ENCODE data around the gene GPC6.

GPC6 gene

GRCh38 chr13:93505104-93505952 is 278.7 kb downstream of the GPC6 start:
- no peak for TF ChIP-seq ZNF274 (IDR thresholded peaks at IDR 0.05; ENCODE audit: low read depth, low read length)
- H3K4me3 ChIP-seq (ENCODE audit: low read length) = no peak overlapping the region

- no peak overlapping the region for H3K4me3 ChIP-seq (ENCODE audit: low read length)
- TF ChIP-seq ZNF274 (IDR thresholded peaks at IDR 0.05; ENCODE audit: low read depth, low read length) = no peak
These were observed 284.4 kb downstream of the GPC6 start for GRCh38 chr13:93511011-93511410.

- no peak for TF ChIP-seq ZNF274 (IDR thresholded peaks at IDR 0.05; ENCODE audit: low read depth, low read length)
- no peak overlapping the region for H3K4me3 ChIP-seq (ENCODE audit: low read length)
These were observed 288.7 kb downstream of the GPC6 start for GRCh38 chr13:93515267-93515666.

- TF ChIP-seq ZNF274 (IDR thresholded peaks at IDR 0.05; ENCODE audit: low read depth, low read length) = no peak
These were observed 291.1 kb downstream of the GPC6 start for GRCh38 chr13:93517658-93518057.

GRCh38 chr13:93521307-93521706 is 294.7 kb downstream of the GPC6 start:
- no peak for TF ChIP-seq ZNF274 (IDR thresholded peaks at IDR 0.05; ENCODE audit: low read depth, low read length)
- H3K4me3 ChIP-seq (ENCODE audit: low read length) = no peak overlapping the region

More at GRCh38 chr13:93517658-93518057, 291.1 kb downstream of the GPC6 start:
- no peak overlapping the region for H3K4me3 ChIP-seq (ENCODE audit: low read length)

- no peak overlapping the region for H3K4me3 ChIP-seq (ENCODE audit: low read length)
- no peak for TF ChIP-seq ZNF274 (IDR thresholded peaks at IDR 0.05; ENCODE audit: low read depth, low read length)
These were observed 295.9 kb downstream of the GPC6 start for GRCh38 chr13:93522501-93522900.

GRCh38 chr13:93525087-93525486 is 298.5 kb downstream of the GPC6 start:
- no peak overlapping the region for H3K4me3 ChIP-seq (ENCODE audit: low read length)
- no peak for TF ChIP-seq ZNF274 (IDR thresholded peaks at IDR 0.05; ENCODE audit: low read depth, low read length)

- no peak for TF ChIP-seq ZNF274 (IDR thresholded peaks at IDR 0.05; ENCODE audit: low read depth, low read length)
- H3K4me3 ChIP-seq (ENCODE audit: low read length) = no peak overlapping the region
These were observed 301.2 kb downstream of the GPC6 start for GRCh38 chr13:93527748-93528297.

GRCh38 chr13:93529961-93530360 is 303.4 kb downstream of the GPC6 start:
- TF ChIP-seq ZNF274 (IDR thresholded peaks at IDR 0.05; ENCODE audit: low read depth, low read length) = no peak
- no peak overlapping the region for H3K4me3 ChIP-seq (ENCODE audit: low read length)

- TF ChIP-seq ZNF274 (IDR thresholded peaks at IDR 0.05; ENCODE audit: low read depth, low read length) = no peak
- H3K4me3 ChIP-seq (ENCODE audit: low read length) = no peak overlapping the region
These were observed 307.6 kb downstream of the GPC6 start for GRCh38 chr13:93534181-93534700.

GRCh38 chr13:93535251-93535650 is 308.6 kb downstream of the GPC6 start:
- no peak overlapping the region for H3K4me3 ChIP-seq (ENCODE audit: low read length)
- TF ChIP-seq ZNF274 (IDR thresholded peaks at IDR 0.05; ENCODE audit: low read depth, low read length) = no peak

- TF ChIP-seq ZNF274 (IDR thresholded peaks at IDR 0.05; ENCODE audit: low read depth, low read length) = no peak
- H3K4me3 ChIP-seq (ENCODE audit: low read length) = no peak overlapping the region
These were observed 313.3 kb downstream of the GPC6 start for GRCh38 chr13:93539914-93540313.

GRCh38 chr13:93547886-93548285 is 321.3 kb downstream of the GPC6 start:
- no peak overlapping the region for H3K4me3 ChIP-seq (ENCODE audit: low read length)
- no peak for TF ChIP-seq ZNF274 (IDR thresholded peaks at IDR 0.05; ENCODE audit: low read depth, low read length)

GRCh38 chr13:93549326-93550005 is 322.9 kb downstream of the GPC6 start:
- no peak for TF ChIP-seq ZNF274 (IDR thresholded peaks at IDR 0.05; ENCODE audit: low read depth, low read length)
- H3K4me3 ChIP-seq (ENCODE audit: low read length) = no peak overlapping the region

- TF ChIP-seq ZNF274 (IDR thresholded peaks at IDR 0.05; ENCODE audit: low read depth, low read length) = no peak
- H3K4me3 ChIP-seq (ENCODE audit: low read length) = no peak overlapping the region
These were observed 323.6 kb downstream of the GPC6 start for GRCh38 chr13:93550236-93550635.

Measured in GM08714 (cell line).